B cell (primary cell): ENCODE data around the gene PLCB4.

Experiments used
- CTCF ChIP-seq: fragments of 200-600 bp; IDR thresholded peaks from one replicate; pipeline ENCODE4 v1.8.0; 2022; ENCODE audit warnings: antibody characterized with exemption, mild to moderate bottlenecking
- EZH2 ChIP-seq: IDR thresholded peaks from 2 replicates; pipeline ENCODE4 v1.6.1; 2012; ENCODE audit warnings: borderline replicate concordance, low read depth, mild to moderate bottlenecking, moderate library complexity, low read length; ENCODE audit not compliant: insufficient read depth, poor library complexity, severe bottlenecking

DNA sequence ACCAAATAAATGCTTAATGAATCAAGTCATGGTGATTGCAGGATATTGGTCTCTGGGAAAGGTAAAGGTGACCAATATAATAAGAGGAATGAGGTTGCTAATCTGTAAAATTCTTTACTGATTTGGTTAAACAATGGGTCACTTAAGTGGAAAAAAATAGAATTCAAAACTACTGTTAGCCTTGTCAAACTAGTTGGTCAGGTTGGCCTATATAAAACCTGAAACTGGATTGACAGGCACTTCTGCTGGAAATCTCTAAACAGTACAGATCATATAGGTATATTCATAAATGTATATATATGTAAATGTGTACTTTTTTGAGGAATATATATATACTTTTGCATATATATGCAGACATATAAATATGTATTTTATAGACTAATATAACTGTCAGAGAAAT, 19.7 kb downstream of the PLCB4 start:
- no peak for TF ChIP-seq CTCF
- no peak for TF ChIP-seq EZH2
